Small intestine (tissue), 7 donors: ENCODE data around the gene SPG21. TPM values are rescaled to one million over a fixed set of nuclear protein-coding genes. Genes with fewer than 3 reads are reported as not detected.
"Not testable (repeated sequence)": the region's sequence is repeated elsewhere in the genome, so short reads cannot be mapped to it uniquely, and the experiment has no call there.

Experiments used
- DNase-seq, 2 donors: peaks; one replicate each; pipeline versions ENCODE4 v3.0.0 to v3.0.0-alpha.2; 2013
- FAIRE-seq: peaks from 2 replicates; lab custom pipeline; 2012; peaks lifted over from hg19 to GRCh38; lab: Jason Lieb, UNC
- H3K27ac ChIP-seq, 3 donors: one replicate each; pipeline ENCODE4 v1.5.1; 2013; ENCODE audit warnings: low read length in 2 of 3, mild to moderate bottlenecking in 2 of 3, control low read depth in 1 of 3, inconsistent platforms in 1 of 3, low read depth in 1 of 3, moderate library complexity in 1 of 3
- H3K27me3 ChIP-seq, 3 donors: one replicate each; pipeline ENCODE4 v1.6.1; 2013; ENCODE audit warnings: low read length in 3 of 3, inconsistent platforms in 1 of 3; ENCODE audit not compliant: control insufficient read depth in 3 of 3, insufficient read depth in 3 of 3
- H3K36me3 ChIP-seq, 3 donors: one replicate each; pipeline ENCODE4 v1.6.1; 2013; ENCODE audit warnings: low read length in 3 of 3, inconsistent platforms in 1 of 3, low read depth in 1 of 3, mild to moderate bottlenecking in 1 of 3, moderate library complexity in 1 of 3; ENCODE audit not compliant: control insufficient read depth in 3 of 3, insufficient read depth in 2 of 3
- H3K4me1 ChIP-seq, 3 donors: one replicate each; pipeline ENCODE4 v1.6.1; 2013; ENCODE audit warnings: low read length in 2 of 3, inconsistent platforms in 1 of 3, low read depth in 1 of 3, mild to moderate bottlenecking in 1 of 3, moderate library complexity in 1 of 3; ENCODE audit not compliant: control insufficient read depth in 3 of 3, insufficient read depth in 2 of 3
- H3K4me3 ChIP-seq, 3 donors: one replicate each; pipeline ENCODE4 v1.5.1; 2013; ENCODE audit warnings: low read length in 3 of 3, control low read depth in 1 of 3, inconsistent platforms in 1 of 3, low read depth in 1 of 3, mild to moderate bottlenecking in 1 of 3, moderate library complexity in 1 of 3
- H3K9me3 ChIP-seq, 2 donors: one replicate each; pipeline ENCODE4 v1.6.1; 2013; ENCODE audit warnings: low read depth in 1 of 2, low read length in 1 of 2; ENCODE audit not compliant: control insufficient read depth in 2 of 2, insufficient read depth in 1 of 2
- WGBS, 3 donors: extraction: QIAGEN DNeasy Blood & Tissue Kit; methylation state at CpG; one replicate each; pipeline ENCODE4 v1.1.7; 2013; 5-methylcytosine and 5-hydroxymethylcytosine counted together
- polyA plus RNA-seq, 4 donors: library from polyadenylated mRNA; stranded (reverse) in 3 of 4; unstranded in 1 of 4; fragments of 200-250 nt in 3 of 4; fragments of 120-200 nt in 1 of 4; gene quantifications; one replicate each; pipeline versions ENCODE4 v1.2.1 to v1.2.3, GENCODE V29; 2013
- donor health status: healthy with polysubstance abuse.
- donor health status: control.
- donor health status: control.
- donor health status: Bipolar disorder and iron deficiency.
- donor health status: healthy.

Gene SPG21
- polyA plus RNA-seq, 4 donors = 58.1 to 163 (median 68.3) TPM

DNA sequence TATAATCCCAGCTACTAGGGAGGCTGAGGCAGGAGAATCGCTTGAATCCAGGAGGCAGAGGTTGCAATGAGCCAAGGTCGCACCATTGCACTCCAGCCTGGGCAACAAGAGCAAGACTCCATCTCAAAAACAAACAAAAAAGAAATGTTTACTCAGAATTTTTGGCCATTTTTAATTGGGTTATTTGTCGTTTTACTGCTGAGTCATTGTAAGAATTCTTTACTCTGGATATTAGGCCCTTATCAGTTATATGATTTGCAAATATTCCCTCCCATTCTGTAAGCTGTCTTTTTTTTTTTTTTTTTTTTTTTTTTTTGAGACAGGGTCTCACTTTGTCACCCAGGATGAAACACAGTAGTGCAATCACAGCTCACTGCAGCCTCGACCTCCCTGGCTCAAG is 21.5 kb upstream of the SPG21 start:
- FAIRE-seq, DNase-seq: not testable (repeated sequence)

GRCh38 chr15:65008983-65009382 is 19.3 kb upstream of the SPG21 start:
- Histone ChIP-seq H3K27ac (no peak overlapping the region), H3K27me3 (no peaks in the 10 kb centered on the region), H3K9me3 (peaks cover 0 to 6% of the 10 kb centered on the region in 2 donors), H3K4me1 (no peaks in the 10 kb centered on the region), H3K4me3 (no peak overlapping the region), H3K36me3 (peaks cover 4 to 26% (median 12%) of the 10 kb centered on the region in 3 donors)
- peak in 1 of 2 donors; percentile 16 for DNase-seq
- WGBS, 3 donors = 73 to 80% (median 77%) methylated on average over 2 of the region's 2 CpGs
- no peak for FAIRE-seq

More for the DNA sequence above, 21.5 kb upstream of the SPG21 start:
- peaks cover 4 to 32% (median 9%) of the 10 kb centered on the region in 3 donors for H3K36me3 ChIP-seq
- H3K27ac ChIP-seq, H3K9me3 ChIP-seq, H3K4me1 ChIP-seq, H3K27me3 ChIP-seq, H3K4me3 ChIP-seq: not testable (repeated sequence)
- 67 to 85% (median 74%) methylated on average over 4 of the region's 4 CpGs for WGBS, 3 donors

- no peak overlapping the region for H3K4me3 ChIP-seq
- DNase-seq = no peak
- FAIRE-seq = no peak
- H3K4me1 ChIP-seq = no peaks in the 10 kb centered on the region
- H3K36me3 ChIP-seq = peaks cover 2 to 19% (median 7%) of the 10 kb centered on the region in 3 donors
- H3K9me3 ChIP-seq = no peaks in the 10 kb centered on the region
- WGBS, 3 donors = 93 to 100% (median 99%) methylated on average over 3 of the region's 3 CpGs
- no peak overlapping the region for H3K27ac ChIP-seq
- H3K27me3 ChIP-seq = no peaks in the 10 kb centered on the region
Observed at GRCh38 chr15:65006876-65007275, 17.2 kb upstream of the SPG21 start.

DNA sequence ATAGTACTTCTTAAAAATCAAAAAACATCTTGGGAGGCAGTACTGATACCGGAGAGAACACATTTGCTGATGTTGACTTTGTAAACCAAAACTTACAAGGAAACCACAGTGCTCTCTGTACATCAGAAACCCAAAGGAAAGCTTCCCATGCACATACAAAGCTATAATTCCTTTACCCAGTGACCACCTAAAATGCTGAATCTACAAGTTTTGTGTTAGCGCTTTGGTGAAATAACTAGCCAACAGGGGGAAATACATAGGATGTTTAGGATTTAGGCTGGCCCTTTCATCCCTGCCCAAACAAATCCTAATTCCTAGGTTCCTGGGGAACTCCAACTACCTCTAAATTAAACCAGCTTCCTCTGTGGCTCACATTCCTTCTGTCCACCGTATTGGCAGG is 15.3 kb upstream of the SPG21 start:
- DNase-seq = no peak
- no peak overlapping the region for H3K27ac ChIP-seq
- WGBS, 3 donors = 84 to 94% (median 93%) methylated on average over 3 of the region's 3 CpGs
- H3K4me1 ChIP-seq = no peaks in the 10 kb centered on the region
- no peaks in the 10 kb centered on the region for H3K27me3 ChIP-seq
- peaks cover 0 to 22% (median 5%) of the 10 kb centered on the region in 3 donors for H3K36me3 ChIP-seq
- H3K9me3 ChIP-seq = no peaks in the 10 kb centered on the region
- no peak for FAIRE-seq
- H3K4me3 ChIP-seq = no peak overlapping the region

GRCh38 chr15:64997745-64998375 is 8.1 kb upstream of the SPG21 start:
- peak; percentile 56 to 61 for DNase-seq

GRCh38 chr15:64997066-64997465 is 7.4 kb upstream of the SPG21 start:
- no peaks in the 10 kb centered on the region for H3K27me3 ChIP-seq
- H3K9me3 ChIP-seq = no peaks in the 10 kb centered on the region
- H3K36me3 ChIP-seq = peaks cover 0 to 5% (median 0%) of the 10 kb centered on the region in 3 donors
- 76 to 81% (median 78%) methylated on average over 5 of the region's 5 CpGs for WGBS, 3 donors
- H3K4me3 ChIP-seq = no peak overlapping the region
- peaks cover 0 to 15% (median 0%) of the 10 kb centered on the region in 3 donors for H3K4me1 ChIP-seq
- no peak overlapping the region for H3K27ac ChIP-seq
- FAIRE-seq (no peak), DNase-seq (no peak)

More at GRCh38 chr15:64997745-64998375, 8.1 kb upstream of the SPG21 start:
- peaks cover 0 to 9% (median 0%) of the 10 kb centered on the region in 3 donors for H3K36me3 ChIP-seq
- H3K27ac ChIP-seq = peak overlapping the region in 1 of 3 donors; percentile 50
- H3K27me3 ChIP-seq = no peaks in the 10 kb centered on the region
- no peak overlapping the region for H3K4me3 ChIP-seq
- WGBS, 3 donors = 44 to 74% (median 53%) methylated on average over 4 of the region's 4 CpGs
- peaks cover 0 to 11% (median 0%) of the 10 kb centered on the region in 3 donors for H3K4me1 ChIP-seq
- no peaks in the 10 kb centered on the region for H3K9me3 ChIP-seq
- FAIRE-seq = no peak

DNA sequence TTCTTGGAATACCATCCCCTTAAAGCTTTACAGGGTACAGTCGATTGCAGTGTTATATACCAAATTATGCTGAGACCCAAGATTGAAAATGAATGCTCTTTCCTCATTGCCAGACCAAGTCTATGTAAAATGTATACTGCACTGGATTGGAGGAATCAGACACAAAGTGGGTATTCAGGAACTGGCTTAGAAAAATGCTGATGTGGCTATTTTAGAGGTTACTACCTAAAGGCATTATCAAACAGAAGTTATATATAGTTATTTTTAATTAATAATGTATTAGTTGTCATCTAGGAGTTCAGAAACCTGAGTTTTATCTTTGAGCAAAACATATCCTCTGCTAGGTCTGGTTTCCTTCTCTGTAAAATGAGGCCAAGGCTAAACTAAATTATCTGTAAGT is 3.6 kb upstream of the SPG21 start:
- no peaks in the 10 kb centered on the region for H3K9me3 ChIP-seq
- no peak overlapping the region for H3K4me3 ChIP-seq
- whole genome bisulfite sequencing, 3 donors = 32 to 37% (median 34%) methylated on average over 1 of the region's 1 CpG
- no peaks in the 10 kb centered on the region for H3K36me3 ChIP-seq
- FAIRE-seq = no peak
- no peaks in the 10 kb centered on the region for H3K27me3 ChIP-seq
- peak overlapping the region in 1 of 3 donors; percentile 52 for H3K27ac ChIP-seq
- peaks cover 0 to 23% (median 5%) of the 10 kb centered on the region in 3 donors for H3K4me1 ChIP-seq
- DNase-seq = no peak

DNA sequence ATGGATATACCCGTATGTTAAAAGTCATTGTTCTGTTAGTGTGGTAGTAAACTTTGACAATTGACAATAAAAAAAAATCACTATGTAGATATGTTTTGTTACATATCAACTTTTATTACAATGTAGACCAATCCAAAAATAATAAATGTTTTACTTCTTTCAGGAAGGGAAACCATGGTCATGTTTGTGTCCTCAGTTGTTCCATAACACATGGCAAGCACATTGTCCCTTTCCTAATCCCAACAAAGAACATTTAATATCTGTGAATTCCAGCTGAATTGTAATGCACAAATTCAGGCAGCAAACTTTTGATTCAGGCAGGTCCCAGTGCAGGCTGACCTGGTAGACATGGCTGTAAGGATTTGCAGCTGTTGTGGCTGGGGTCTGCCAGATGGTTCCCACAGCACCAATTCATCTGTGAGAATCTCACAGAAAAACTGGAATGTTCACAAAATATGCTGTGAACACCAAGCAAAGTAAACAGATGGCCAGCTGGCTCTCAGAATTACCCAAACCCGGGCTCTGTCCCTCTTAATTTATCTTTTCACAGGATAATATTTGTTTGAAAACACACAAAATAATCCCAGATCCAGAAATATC is 1.9 kb upstream of the SPG21 start:
- Histone ChIP-seq H3K4me1 (peaks cover 0 to 24% (median 6%) of the 10 kb centered on the region in 3 donors), H3K27me3 (no peaks in the 10 kb centered on the region), H3K27ac (no peak overlapping the region), H3K9me3 (no peaks in the 10 kb centered on the region), H3K4me3 (no peak overlapping the region), H3K36me3 (peaks cover 0 to 3% (median 0%) of the 10 kb centered on the region in 3 donors)
- FAIRE-seq (no peak), DNase-seq (no peak)
- WGBS, 3 donors = 25 to 44% (median 35%) methylated on average over 2 of the region's 2 CpGs
